HEK293T (cell line): ENCODE results near the gene FOXO1.

Experiments
- CTCF ChIA-PET: fragments of 350-600 bp; formaldehyde crosslinking; extraction: SDS; loops from one replicate; lab custom pipeline; 2021; ENCODE audit warnings: antibody characterized with exemption, inconsistent platforms; lab: Yijun Ruan, JAX
- POLR2A ChIA-PET: fragments of 350-600 bp; formaldehyde crosslinking; extraction: SDS; loops from one replicate; lab custom pipeline; 2020; ENCODE audit warnings: antibody characterized with exemption, inconsistent platforms; lab: Yijun Ruan, JAX
- DNase-seq: peaks from one replicate; pipeline ENCODE4 v3.0.0; 2012; ENCODE audit warnings: mixed read lengths; ENCODE audit errors: extremely low spot score
- ARNT ChIP-seq: fragments of 450-650 bp; IDR thresholded peaks from 2 replicates; pipeline ENCODE4 v1.6.1; 2017; ENCODE audit warnings: mild to moderate bottlenecking
- BHLHE40 ChIP-seq: fragments of 450-650 bp; IDR thresholded peaks from 2 replicates; pipeline ENCODE4 v1.6.1; 2016; ENCODE audit warnings: mild to moderate bottlenecking, moderate library complexity, borderline replicate concordance
- CTBP1 ChIP-seq: fragments of 450-650 bp; IDR thresholded peaks from 2 replicates; pipeline ENCODE4 v1.6.1; 2016; ENCODE audit warnings: borderline replicate concordance
- ELF4 ChIP-seq: fragments of 450-650 bp; IDR thresholded peaks from 2 replicates; pipeline ENCODE4 v1.6.1; 2017; ENCODE audit warnings: antibody characterized with exemption
- FOXA1 ChIP-seq: fragments of 450-650 bp; IDR thresholded peaks from 2 replicates; pipeline ENCODE4 v1.6.1; 2016; ENCODE audit warnings: mild to moderate bottlenecking
- FOXK2 ChIP-seq: fragments of 450-650 bp; IDR thresholded peaks from 2 replicates; pipeline ENCODE4 v1.6.1; 2016; ENCODE audit warnings: mild to moderate bottlenecking
- FOXM1 ChIP-seq: fragments of 450-650 bp; IDR thresholded peaks from 2 replicates; pipeline ENCODE4 v1.6.1; 2017; ENCODE audit warnings: mild to moderate bottlenecking, borderline replicate concordance
- HDGF ChIP-seq: fragments of 450-650 bp; IDR thresholded peaks from 2 replicates; pipeline ENCODE4 v1.6.1; 2017; ENCODE audit warnings: antibody characterized with exemption, borderline replicate concordance
- L3MBTL2 ChIP-seq: fragments of 450-650 bp; conservative IDR thresholded peaks from 2 replicates; pipeline ENCODE4 v1.6.1; 2016; ENCODE audit warnings: mild to moderate bottlenecking
- LEF1 ChIP-seq: fragments of 450-650 bp; IDR thresholded peaks from 2 replicates; pipeline ENCODE4 v1.6.1; 2017; ENCODE audit warnings: mild to moderate bottlenecking, borderline replicate concordance
- NFRKB ChIP-seq: fragments of 450-650 bp; IDR thresholded peaks from 2 replicates; pipeline ENCODE4 v1.6.1; 2016; ENCODE audit warnings: mild to moderate bottlenecking, moderate library complexity
- PKNOX1 ChIP-seq: fragments of 450-650 bp; IDR thresholded peaks from 2 replicates; pipeline ENCODE4 v1.6.1; 2016
- SP1 ChIP-seq: fragments of 450-650 bp; IDR thresholded peaks from 2 replicates; pipeline ENCODE4 v1.6.1; 2017
- SUZ12 ChIP-seq: fragments of 450-650 bp; IDR thresholded peaks from 2 replicates; pipeline ENCODE4 v1.6.1; 2016; ENCODE audit warnings: mild to moderate bottlenecking
- TARDBP ChIP-seq: fragments of 450-650 bp; IDR thresholded peaks from 2 replicates; pipeline ENCODE4 v1.6.1; 2016
- ZNF384 ChIP-seq: fragments of 450-650 bp; IDR thresholded peaks from 2 replicates; pipeline ENCODE4 v1.6.1; 2016

FOXO1 gene

GRCh38 chr13:40626561-40626960 lies 39.9 kb downstream of the FOXO1 start:
- ChIA-PET POLR2A (no interaction called here), CTCF (no interaction called here)
- no peak for TF ChIP-seq ELF4
- DNase-seq, result no peak

GRCh38 chr13:40624986-40625385 lies 41.5 kb downstream of the FOXO1 start:
- DNase-seq, result no peak
- ChIA-PET CTCF (no interaction called here), POLR2A (no interaction called here)
- TF ChIP-seq ARNT (no peak), PKNOX1 (0 out of 2 replicates have a peak, but pooled peaks have one; percentile 15)

DNA sequence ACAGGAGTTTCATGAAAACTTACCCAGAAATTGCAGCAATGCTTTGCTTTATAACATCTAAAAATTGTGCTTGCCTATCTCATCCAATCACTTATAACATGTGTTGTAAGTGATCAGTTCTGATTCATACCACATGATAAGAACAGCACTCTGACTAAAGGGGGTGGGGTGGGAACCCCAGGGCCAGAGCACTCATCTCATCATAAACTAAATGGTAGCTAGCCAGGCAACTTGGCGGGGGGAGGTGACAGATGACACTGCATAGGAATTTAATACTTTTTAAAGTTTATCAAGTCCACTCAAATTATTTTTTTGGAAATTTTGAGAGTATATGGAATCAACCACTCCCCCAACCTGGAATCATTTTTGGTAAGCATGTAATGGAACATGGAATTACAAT lies 42.1 kb downstream of the FOXO1 start:
- POLR2A ChIA-PET, result no interaction called here
- CTCF ChIA-PET, result interaction anchor here (0.6 kb wide), 1 partner anchor 49 kb away, joined by 3 read pairs; no protein-coding TSS in a partner anchor
- TF ChIP-seq ELF4 (no peak), FOXK2 (no peak), ZNF384 (no peak), FOXA1 (no peak), FOXM1 (no peak), SP1 (no peak), NFRKB (no peak)
- no peak for DNase-seq

GRCh38 chr13:40622761-40623160 lies 43.7 kb downstream of the FOXO1 start:
- POLR2A ChIA-PET, result no interaction called here
- no peak for DNase-seq
- CTCF ChIA-PET, result no interaction called here
- no peak for TF ChIP-seq FOXM1
- TF ChIP-seq PKNOX1, result peak; percentile 88

DNA sequence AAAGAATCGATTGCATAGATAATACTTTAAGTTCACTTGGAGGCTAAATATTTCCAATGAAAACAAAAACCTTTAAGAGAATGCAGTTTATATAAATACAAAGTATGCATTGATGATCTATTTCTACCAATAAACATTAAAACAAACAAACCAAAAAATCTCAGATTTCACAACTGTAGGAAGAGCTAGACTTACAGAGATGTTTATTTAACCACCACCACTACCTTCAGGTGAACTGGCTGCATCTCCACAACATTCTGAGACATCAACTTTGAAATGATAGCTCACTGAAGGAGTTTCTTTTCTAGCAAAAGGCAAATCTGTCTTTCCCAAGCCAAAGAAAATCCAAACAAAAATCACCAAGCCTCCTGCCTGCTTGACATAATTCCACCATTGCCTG lies 44.2 kb downstream of the FOXO1 start:
- CTCF ChIA-PET, result interaction anchor here (0.6 kb wide), 1 partner anchor 1120 kb away, joined by 3 read pairs; no protein-coding TSS in a partner anchor
- POLR2A ChIA-PET, result no interaction called here

DNA sequence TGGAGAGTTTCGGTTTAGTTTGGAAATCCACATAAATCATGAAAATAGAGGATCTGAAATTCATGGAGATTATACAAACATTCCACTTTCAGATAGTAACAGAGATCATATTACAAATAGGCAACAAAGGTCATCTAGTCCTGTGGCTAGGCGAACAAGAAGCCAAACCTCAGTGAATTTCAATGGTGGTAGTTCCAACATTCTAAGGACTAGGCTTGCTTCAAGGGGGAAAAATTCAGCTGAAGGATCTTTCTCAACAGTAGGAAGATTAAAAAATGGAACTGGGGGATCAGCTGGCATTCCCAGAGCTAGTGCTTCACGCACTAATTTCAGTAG lies 47.0 kb downstream of the FOXO1 start:
- ChIA-PET POLR2A (no interaction called here), CTCF (no interaction called here)
- no peak for TF ChIP-seq ARNT
- TF ChIP-seq ZNF384, result no peak
- no peak for TF ChIP-seq NFRKB
- TF ChIP-seq TARDBP, result no peak
- no peak for TF ChIP-seq PKNOX1
- TF ChIP-seq FOXM1, result no peak
- no peak for TF ChIP-seq FOXK2
- no peak for DNase-seq

More for the DNA sequence above, 44.2 kb downstream of the FOXO1 start:
- DNase-seq, result no peak
- TF ChIP-seq SUZ12 (no peak), PKNOX1 (no peak), ARNT (no peak), BHLHE40 (no peak), NFRKB (no peak), HDGF (no peak), ZNF384 (no peak), SP1 (no peak), ELF4 (no peak), FOXA1 (no peak), FOXK2 (no peak), TARDBP (no peak), FOXM1 (no peak), LEF1 (no peak), L3MBTL2 (no peak), CTBP1 (no peak)

DNA sequence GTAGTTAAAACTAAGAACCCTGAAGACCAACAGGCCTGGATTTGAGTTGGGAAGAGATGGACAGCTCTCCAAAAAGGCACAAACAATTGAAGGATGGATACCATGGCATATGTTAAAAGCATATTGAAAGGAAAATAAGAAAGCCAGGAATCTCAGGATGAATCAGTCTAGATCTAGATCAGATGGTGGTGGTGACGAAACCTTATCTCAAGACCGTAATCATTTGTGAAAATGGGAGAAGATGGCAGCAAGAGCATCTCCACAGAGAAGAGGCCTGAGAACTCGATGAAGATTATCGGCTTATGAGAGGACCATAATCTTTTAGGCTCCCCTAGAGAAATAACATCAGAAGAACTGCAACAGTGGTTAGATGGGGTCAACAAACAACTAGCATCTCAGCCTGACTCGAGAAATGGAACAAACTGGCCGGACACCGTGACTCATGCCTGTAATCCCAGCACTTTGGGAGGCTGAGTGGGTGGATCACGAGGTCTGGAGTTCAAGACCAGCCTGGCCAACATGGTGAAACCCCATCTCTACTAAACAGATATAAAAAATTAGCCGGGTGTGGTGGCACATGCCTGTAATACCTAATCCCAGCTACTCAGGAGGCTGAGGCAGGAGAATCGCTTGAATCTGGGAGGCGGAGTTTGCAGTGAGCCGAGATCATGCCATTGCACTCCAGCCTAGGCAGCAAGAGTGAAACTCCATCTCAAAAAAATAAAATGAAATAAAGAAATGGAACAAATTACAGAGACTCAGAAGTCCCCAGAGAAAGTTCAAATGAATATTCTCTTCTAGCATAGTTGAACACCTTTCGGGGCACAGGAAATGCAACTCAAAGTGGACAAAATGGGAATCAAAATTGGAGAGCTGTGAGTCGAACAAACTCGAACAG lies 47.6 kb downstream of the FOXO1 start:
- POLR2A ChIA-PET, result no interaction called here
- CTCF ChIA-PET, result no interaction called here
- DNase-seq, result no peak
- no peak for TF ChIP-seq CTBP1
- no peak for TF ChIP-seq HDGF
- no peak for TF ChIP-seq LEF1
- TF ChIP-seq ZNF384, result no peak
- no peak for TF ChIP-seq SUZ12
- TF ChIP-seq FOXM1, result no peak
- TF ChIP-seq SP1, result no peak
- no peak for TF ChIP-seq PKNOX1
- TF ChIP-seq BHLHE40, result no peak
